HL-60/S4 treated with phorbol 12-myristate 13-acetate at 8.2 ng/mL for 4 days and 3 days (cell line): ENCODE data around the gene TEX38.
"Not testable (repeated sequence)": the region's sequence is repeated elsewhere in the genome, so short reads cannot be mapped to it uniquely, and the experiment has no call there.

ENCODE experiments used
- in situ Hi-C: fragments of 300-500 bp; cut with MboI; formaldehyde crosslinking; loops from 2 replicates; pipeline ENCODE4 v1.15.0; 2022; ENCODE audit warnings: low sequenced_read_pairs

Gene TEX38

GRCh38 chr1:46654698-46655097 is 17.0 kb upstream of the TEX38 start:
- in situ Hi-C loops: not testable (repeated sequence)

GRCh38 chr1:46655848-46656247 is 15.8 kb upstream of the TEX38 start:
- in situ Hi-C loops: no loop called here

- in situ Hi-C loops: no loop called here
Observed at GRCh38 chr1:46656643-46657042, 15.0 kb upstream of the TEX38 start.

DNA sequence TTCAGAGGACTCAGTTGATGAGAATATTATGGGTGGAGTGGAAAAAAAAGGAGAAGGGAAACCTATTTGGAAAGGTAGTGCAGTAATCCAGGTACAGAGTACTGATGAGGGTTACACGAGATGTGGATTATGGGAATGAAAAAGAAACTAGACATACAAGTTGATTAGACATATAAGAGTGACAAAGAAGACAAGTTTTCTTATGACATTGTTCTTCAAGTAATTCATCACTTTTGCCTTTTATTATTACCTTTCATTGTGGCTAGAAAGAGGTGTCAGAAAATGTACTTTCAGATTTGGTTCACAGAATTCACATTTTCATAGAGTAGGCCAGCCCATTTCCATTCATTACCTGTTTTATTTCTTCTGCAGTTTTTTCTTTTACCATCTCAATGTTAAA is 13.9 kb upstream of the TEX38 start:
- in situ Hi-C loops: no loop called here

DNA sequence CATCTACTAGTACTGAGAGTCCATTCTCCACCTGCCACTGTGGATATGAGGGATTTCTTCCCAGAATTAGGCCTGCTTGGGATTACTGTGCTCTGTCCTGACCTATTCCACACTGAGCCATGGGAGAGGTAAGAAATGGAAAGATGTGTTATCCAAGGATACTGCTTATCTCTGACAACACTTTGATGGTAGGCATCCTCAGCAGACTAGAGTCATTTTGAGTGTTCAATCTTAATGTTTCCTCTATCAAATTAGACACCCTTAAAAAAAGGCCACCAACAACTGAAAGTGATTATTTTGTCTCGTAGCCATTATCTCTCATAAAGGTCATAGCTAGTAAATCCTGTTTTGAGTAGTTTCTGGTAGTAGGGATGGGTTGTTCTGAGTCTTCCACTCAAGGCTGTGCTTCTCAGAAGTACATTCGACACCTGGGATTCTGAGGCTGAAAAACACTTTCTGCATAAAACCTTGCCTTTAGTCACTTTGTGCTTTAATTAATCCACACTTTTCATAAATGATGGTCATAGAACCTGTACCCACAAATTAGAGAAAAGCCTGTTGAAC is 12.3 kb upstream of the TEX38 start:
- in situ Hi-C loops: no loop called here

DNA sequence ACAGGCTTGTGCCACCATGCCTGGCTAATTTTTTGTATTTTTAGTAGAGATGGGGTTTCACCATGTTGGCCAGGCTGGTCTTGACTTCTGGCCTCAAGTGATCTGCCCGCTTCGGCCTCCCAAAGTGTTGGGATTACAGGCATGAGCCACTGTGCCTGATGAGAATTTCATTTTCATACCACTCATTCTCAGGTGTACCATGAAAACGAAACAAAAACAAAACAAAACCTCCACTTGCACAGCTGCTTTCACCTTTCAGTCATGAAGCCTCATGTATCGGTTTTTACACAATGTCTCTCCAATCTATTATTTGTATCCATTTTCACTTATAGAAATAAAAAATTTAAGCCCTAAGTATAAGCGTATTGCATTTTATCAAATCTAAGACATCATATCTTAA is 11.5 kb upstream of the TEX38 start:
- in situ Hi-C loops: not testable (repeated sequence)

- in situ Hi-C loops: not testable (repeated sequence)
Observed at GRCh38 chr1:46662919-46663318, 8.7 kb upstream of the TEX38 start.

- in situ Hi-C loops: no loop called here
Observed at GRCh38 chr1:46665983-46666382, 5.7 kb upstream of the TEX38 start.

- in situ Hi-C loops: no loop called here
Observed at GRCh38 chr1:46667782-46668760, 3.6 kb upstream of the TEX38 start, which contains the start of gene ATPAF1. Gene ATPAF1 (minus strand): TSS chr1:46668364. CDS start chr1:46668322, 42 bp downstream.

DNA sequence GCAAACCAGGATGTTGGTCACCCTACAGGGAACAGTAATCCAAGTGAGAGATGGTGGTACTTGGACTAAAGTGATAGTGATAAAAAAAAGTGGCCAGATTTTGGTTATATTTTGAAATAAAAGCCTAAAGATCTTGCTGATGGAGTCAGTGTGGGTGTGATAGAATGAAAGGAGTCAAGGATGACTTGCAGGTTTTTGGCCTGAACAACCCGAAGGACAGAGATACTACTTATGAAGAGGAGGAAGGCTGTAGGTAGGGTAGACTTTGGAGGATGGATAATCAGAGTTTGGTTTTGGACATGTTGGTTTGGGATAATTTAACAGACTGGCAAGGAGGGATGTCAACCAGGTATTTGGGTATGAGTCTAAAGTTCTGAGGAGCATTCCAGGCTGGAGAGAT is 1.5 kb upstream of the TEX38 start:
- in situ Hi-C loops: no loop called here

DNA sequence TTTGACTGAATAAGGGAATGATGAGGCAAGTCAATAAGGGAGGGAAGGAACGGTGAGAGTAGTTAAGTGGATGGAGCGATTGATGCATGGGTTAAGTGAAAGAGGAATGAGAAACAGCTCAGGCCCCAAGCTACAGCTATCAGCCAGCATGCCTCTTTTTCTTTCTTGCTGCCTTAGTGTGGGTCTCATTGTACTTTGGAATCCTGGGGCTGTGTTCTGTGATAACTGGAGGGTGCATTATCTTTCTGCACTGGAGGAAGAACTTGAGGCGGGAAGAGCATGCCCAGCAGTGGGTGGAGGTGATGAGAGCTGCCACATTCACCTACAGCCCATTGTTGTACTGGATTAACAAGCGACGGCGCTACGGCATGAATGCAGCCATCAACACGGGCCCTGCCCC is 1.0 kb downstream of the TEX38 start:
- in situ Hi-C loops: no loop called here

GRCh38 chr1:46673749-46674182 is 2.1 kb downstream of the TEX38 start:
- in situ Hi-C loops: no loop called here

DNA sequence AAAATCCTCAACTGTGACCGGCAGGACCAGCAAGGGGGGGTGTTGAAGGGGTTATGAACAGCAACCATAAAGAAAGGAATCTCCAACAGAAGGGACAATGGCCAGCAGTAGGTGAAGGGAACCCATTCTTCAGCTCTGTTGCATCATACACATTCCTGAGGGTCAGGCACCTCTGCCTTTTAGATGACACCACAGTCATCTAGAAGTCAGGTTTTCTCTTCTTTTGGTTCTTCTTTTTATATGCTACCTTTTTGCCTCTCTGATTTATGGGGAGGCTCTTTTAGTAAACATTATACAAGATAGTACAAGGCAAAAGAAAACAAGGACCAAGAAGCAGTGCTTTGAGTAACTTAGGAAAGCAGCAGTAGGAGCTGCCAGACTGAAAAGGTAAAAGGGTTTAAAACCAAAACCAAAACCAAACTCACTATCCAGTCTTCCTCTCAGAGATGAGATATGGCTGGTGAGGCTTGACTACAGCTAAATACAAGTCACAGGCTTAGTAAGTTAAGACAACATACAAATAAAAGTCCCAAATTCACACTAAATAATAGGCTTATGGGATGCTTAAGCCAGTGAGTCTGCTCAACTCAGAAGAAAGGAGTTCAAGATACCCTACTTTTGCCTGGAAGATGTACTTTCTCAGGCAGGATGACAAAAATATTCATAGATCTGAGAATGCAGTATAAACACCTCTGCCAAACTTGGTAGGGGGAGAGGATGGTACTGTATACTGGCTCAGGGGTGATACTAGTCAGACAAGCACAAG is 4.1 kb downstream of the TEX38 start:
- in situ Hi-C loops: no loop called here

- in situ Hi-C loops: no loop called here
Observed at GRCh38 chr1:46676531-46676930, 4.9 kb downstream of the TEX38 start.

DNA sequence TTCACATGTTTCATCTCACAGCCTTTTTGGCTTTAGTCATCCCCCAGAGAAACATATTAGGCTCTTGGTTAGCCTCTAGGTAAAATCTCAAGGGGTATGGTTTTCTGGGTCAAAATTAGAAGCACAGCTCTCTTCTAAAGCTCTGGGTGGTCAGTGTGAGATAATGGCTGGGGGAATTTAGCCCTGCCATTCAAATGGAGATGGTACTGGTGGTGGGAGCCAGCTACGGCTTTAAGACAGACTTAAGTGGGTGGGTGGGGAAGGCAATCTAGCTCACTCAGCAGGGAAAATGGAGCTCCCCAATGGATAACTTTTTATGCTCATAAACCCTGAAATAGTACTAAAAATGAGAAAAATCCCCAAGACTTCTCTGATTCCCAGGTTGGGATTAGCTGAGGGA is 5.7 kb downstream of the TEX38 start:
- in situ Hi-C loops: no loop called here

DNA sequence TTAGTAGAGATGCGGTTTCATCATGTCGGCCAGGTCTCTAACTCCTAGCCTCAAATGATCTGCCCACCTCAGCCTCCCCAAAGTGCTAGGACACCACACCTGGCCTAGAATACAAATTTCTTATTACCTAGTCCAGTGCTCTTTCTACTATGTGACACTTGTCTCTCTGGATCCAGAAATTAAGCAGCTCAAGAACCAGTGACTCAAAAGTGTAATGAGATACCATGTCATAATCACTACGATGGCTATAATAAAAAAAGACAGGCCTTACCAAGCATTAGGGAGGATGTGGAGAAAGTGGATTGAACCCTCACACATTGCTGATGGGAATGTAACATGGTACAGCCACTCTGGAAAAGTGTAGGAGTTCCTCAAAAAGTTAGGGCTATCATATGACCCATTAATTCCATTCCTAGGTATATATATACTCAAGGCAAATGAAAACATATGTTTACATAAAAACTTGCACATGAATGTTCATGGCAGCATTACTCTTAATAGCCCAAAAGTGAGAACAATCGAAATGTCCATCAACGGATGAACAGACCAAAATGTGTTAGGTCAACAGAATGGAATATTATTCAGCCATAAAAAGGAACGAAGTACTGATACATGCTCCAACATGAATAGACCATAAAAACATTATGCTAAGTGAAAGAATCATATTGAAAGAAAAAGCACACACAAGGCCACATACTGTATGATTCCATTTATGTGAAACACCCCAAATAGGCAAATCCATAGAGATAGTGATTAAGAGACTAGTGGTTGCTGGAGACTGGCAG is 8.3 kb downstream of the TEX38 start:
- in situ Hi-C loops: no loop called here

GRCh38 chr1:46681333-46682034 is 9.8 kb downstream of the TEX38 start:
- in situ Hi-C loops: no loop called here

DNA sequence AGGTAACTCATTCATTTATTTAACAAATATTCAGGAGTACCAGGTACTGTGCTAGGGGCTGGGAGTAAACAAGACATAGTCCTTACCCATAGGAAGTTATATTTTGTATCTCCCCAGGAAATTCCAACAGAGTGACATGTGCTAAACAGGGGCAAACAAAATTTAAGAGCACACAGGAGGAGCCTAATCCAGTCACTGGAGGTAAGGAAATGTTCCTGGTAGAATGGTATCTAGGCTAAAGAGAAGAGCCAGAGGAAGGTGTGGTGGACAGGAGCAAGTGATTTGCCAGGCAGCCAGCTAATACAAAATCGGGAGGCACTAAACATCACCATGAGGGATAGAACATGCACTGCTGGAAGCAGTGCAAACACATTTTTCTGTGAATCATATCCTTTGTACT is 10.4 kb downstream of the TEX38 start:
- in situ Hi-C loops: no loop called here

DNA sequence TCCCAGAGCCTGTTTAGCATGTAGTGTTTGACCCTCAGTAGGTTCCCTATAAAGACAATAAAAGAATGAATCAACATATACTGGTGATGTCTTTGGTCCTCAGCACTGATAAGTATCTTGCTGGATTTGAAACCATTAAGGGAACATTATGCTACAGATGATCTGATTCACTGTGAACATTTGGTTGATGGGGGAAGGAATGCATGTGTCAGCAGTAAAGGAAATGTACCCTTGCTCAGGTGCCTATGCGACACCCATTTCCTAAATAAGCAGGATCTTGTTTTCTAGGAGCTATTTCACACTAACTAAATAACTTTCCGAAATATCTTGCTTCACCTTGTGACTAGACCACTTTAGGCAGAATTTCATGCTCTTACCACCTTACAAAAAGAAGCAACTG is 13.0 kb downstream of the TEX38 start:
- in situ Hi-C loops: no loop called here

DNA sequence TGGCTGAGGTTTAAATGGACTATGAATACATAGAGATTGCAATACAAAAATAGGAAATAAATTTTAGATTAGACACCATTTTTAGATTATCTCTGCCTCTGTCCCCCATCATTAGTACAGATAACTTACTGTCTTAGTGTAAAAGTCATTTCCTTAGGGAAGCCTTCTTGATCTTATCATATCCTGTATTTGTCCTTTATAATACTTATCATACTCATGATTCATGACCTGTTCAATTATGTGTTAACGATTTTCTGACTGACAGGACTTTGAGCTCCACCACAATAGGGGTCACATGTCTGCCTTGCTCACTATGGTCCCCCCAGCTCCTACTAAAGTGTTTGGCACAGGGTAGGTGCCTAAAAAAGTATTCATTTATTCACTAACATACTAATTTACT is 14.6 kb downstream of the TEX38 start:
- in situ Hi-C loops: no loop called here
